DMS79 (cell line): ENCODE data around the gene KIAA0513.
A peak's percentile ranks its signal among the peaks of the same experiment; 100 is the strongest.
"Not testable (repeated sequence)": the region's sequence is repeated elsewhere in the genome, so short reads cannot be mapped to it uniquely, and the experiment has no call there.

Experiments used
- DNase-seq: peaks from one replicate; lab custom pipeline; 2025; lab: John Stamatoyannopoulos, UW

The KIAA0513 gene

DNA sequence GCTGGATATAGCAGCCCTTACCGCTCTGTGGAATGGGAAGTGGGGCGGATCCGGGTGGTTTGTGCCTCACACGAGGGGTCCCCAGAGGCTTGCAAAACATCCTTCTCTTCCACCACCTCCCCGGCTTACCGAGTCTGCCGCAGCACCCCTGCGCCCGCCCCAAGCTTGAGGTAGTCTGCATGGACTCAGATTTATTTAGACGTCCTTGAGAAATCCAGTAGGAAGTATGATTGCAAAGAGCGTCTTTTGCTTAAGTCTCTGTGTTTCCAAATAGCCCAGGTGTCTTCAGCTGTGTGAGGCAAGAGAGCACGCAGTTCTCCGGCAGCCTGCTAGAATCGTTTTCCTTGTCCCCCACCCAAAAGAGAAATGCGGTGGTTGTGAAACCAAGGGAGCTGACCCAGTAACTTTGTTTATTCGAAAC lies 2.4 kb downstream of the KIAA0513 start:
- no peak for DNase-seq

DNA sequence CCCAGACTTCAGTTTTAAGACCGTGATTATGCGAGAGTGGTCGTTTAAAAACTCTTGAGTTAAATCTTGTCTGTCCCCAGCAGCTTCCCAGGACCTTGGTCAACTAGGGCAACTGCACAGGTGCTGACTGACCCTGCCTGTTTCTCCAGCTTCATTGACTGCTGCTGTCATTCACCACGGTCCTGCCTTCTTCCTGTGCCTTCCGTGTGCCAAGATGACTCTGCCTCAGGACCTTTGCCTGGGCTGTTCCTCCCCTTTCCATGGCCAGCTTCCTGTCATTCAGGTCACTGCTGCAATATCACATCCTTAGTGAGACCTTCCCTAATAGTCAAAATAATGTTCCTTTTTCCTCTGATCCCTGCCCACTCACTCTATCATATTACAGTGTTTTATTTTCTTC lies 3.9 kb downstream of the KIAA0513 start:
- DNase-seq = no peak

DNA sequence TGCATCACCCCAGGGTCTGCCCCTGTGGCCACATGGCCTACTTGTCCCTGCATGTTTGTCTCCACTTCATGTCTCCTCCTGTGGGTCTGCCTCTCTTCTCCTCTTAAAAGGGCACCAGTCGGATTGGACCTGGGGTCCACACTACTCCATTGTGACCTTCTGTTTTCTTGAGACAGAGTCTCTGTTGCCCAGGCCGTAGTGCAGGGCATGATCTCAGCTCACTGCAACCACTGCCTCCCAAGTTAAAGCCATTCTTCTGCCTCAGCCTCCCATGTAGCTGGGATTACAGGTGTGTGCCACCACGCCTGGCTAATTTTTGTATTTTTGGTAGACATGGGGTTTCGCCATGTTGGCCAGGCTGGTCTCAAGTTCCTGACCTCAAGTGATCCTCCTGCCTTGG lies 4.6 kb downstream of the KIAA0513 start:
- not testable (repeated sequence) for DNase-seq

DNA sequence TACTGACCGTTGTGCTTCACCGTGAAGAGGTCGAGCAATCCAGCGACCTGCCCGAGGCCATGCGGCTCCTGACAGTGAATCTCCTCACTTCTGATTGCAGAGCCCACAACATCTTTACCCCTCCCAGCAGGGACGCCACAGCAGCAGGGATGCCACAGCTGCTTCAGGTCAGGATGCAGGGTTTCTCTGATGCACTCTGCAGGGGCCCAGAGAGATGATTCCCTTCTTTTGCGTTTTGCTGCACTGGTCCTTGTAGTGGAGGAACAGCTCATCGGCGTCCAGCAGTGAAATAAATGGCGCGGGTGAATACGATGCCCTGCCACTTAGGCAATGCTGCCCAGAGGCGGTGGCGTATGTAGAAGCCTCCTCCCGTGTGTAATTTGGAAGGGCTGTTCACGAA lies 5.6 kb downstream of the KIAA0513 start:
- DNase-seq = peak; percentile 21

DNA sequence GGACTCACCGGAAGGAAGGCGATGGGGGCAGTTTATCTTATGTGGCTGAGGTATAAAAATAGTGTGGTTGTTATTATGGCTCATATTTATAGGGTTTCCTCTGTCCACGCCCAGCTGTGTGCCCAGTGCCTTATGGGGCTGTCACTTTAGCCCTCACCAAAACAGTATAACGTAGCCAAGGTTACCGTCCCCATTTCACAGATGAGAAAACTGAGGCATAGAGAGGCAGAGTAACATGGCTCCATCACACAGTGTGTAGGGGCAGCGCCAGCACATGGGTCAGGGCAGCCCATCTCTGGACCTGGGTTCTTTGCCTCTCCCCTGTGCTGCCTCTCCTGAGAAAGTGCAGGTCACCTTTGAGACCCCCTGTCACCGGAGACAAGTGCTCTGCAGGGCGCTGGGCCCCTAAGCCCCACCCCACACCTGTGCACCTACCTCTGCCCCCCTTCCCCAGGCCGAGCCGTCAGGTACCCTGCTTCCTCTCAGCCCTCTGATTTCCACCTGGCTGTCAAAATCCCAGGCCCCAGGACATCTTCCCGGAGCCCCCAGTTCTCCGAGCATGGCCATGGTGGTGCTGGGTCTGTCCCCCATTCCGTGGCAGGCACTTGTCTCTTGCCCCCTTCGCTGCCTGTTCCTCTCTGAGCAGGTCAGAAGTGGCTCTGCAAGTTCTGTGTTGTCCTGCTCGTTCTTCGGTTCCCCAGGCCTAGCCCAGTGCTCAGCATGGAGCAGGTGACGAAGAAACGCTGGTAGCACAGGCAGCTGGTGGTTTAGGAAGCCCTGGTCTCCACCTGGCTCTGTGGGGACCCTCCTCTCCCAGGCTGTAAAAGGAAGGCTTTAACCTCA lies 7.2 kb downstream of the KIAA0513 start:
- DNase-seq = no peak

DNA sequence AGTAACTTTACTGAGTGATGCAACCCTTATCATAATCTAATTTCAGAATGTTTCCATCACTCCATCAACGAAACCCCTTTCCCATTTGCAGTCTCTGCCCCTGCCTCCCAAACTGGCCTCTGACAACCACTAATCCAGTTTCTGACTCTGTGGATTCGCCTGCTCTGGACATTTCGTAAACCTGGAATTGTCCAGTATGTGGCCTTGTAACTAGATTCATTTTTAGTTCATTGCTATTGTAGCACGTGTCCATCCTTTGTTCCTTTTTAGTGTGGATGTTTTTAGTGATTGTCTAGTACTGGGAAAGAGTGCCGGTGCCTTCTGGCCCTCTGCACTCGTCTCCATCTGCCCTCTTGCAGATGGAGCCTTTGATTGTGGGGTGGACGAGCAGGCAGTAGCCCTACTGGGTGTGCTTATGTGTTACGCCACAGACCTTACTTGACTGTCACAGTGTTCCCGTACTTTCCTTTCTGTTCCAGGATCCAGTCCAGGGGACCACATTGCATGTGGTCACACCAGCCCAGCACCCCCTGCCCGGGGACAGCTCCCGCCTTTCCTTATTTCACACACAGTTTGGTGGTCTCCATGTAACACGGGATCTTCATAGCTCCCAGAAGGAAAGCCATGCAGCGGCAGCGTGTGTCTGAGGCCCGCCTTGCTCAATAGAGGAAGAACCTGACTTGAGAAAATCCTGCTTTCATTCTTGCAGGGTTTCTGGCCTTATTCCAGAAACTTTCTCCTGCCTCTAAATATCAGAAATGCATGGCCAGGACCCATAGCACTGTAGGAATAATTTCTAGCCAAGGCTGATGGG lies 8.8 kb downstream of the KIAA0513 start:
- DNase-seq = no peak

DNA sequence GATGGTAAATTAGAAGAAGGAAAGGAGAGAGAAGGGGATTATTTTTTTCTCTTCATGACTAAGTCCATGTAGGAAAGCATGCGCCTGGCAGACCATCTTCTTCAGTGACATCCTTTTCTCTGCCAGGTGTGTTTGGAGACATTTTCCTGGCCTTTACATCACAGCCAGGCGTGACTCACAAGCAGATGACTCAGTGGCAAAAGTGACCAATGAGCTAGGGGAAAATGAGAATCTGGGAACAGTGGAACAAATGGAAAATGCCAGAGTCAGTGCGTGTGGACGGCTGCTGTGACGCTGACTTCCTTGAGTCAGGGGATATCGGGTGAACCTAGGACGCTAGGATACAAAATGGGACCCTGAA lies 9.4 kb downstream of the KIAA0513 start:
- DNase-seq = no peak

DNA sequence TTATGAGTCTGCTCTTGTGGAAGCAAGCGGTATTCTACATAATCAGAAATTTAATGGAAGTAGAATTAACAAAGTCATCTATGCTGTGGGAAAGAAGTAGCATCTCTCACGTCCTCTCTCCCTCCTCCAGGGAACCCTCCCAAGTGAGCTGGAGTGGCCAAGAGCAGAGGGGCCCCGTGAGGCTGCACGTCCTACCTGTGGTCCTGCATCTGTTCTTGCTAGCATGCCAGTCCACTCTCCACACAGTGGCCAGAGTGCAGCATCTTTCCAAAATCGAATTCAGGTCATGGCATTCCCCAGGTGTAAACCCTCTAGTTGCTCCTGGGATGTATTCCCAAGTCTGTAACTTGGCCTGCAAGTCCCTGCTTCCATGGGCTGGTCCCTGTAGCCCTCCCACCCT lies 10.1 kb downstream of the KIAA0513 start:
- no peak for DNase-seq

DNA sequence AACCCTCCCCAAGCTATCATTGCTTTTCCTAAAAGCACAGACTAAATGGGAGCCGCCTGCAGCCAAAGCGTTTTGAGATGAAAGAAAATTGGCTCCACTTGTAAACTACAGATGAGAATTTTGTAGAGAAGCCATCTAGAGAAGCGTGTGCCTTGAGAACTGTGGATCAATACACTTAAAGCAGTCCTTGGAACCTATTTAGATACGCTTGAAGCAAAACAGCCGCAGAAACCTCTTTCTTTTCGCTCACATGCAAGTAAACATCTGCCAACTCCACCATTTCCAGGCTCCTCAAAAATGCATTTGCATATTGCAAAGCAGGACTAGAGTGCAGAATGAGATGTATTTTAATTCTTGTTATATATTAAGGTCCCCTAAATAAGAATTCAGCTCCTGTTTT lies 13.1 kb downstream of the KIAA0513 start:
- DNase-seq = peak; percentile 78

DNA sequence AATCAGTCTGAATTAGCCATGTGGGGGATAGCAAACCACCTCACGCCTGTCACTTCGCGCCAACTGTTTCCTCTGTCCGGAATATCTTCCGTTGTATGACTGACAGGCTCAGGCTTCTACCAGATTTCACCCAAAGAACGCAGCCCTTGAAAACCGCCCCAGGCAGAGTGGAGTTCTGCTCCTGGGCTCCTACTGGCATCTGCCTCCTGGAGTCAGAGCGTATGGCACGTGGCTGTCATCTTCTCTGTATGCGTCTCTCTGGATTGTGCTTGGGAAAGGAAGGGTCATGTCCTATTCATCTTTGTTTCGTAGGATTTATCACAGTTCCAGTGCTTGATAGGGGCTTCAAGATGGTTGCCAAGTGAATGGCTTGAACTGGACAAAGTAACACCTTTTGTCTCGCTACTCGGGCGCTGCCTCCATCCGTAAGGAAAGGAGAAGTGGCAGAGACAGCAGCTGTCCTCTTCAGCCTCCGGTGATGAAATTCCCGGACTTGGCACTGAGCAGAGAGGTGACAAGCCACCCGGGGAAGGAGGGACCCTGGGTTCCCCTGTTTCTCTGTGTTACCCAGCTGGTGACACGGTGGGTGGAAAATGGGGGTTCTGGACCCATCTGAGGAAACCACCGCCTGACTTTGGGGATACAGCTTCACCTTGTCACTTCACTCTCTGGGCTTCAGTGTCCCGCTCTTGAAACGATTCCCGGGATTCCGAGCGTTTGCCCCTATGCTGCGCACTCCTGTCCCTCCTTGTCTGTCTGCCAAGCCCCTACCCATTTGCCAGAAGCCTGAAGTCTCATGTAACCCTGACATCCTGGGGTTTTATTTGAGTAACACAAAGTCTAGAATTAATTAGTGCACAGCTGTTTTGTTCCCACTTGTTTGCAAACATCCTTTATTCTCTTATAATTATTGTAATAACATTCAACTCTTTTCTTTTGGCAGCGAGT lies 13.9 kb downstream of the KIAA0513 start:
- DNase-seq = no peak

DNA sequence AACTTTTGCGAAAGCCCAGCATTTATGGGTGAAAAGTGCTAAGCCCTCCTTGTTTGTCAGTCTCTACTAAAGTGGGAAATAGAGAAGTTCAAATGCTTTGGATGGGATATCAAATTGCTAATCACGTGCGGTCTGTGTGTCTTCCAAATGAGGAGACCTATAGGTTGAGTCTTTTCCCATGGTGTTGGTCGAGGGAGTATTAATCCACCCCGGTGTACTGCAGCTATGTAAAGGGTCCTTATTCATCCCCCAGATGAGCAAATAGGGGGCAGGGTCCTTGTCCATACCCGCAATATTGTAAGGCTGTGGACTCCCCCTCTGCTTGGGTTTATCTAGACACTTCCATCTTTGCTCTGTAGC lies 14.6 kb downstream of the KIAA0513 start:
- no peak for DNase-seq

DNA sequence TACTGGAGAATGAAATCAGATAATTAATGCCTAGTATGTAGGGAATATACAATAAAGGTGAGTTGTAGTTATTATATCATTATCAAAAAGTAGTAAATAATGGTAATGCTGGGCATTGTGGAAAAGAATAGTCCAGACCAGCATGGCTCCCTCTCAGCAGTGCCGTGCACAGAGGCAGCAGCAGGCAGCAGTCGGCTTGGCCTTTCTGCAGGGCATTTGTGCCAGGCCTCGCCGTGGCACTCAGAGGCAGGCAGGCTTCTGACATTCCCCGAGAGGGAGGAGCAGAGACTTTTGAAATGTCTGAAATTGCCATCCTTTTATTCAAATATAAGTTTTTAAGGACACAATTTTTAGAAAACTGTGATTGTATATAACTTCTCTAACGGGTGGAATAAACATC lies 15.0 kb downstream of the KIAA0513 start:
- DNase-seq = no peak

DNA sequence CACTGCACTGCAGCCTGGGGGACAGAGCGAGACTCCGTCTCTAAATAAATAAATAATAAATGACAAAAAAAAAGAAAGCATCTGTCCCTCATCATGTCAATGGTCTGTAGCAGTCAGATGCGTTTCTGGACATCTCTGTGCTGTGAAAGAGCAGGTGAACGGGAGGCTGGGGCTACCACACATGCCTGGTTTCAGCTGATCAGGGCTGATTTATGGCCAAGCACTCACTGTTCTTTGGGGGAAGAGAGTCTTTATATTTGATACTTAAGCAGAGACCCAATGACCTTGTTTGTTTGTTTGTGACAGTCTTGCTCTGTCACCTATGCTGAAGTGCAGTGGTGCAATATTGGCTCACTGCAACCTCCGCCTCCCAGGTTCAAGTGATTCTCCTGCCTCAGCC lies 17.5 kb downstream of the KIAA0513 start:
- no peak for DNase-seq

DNA sequence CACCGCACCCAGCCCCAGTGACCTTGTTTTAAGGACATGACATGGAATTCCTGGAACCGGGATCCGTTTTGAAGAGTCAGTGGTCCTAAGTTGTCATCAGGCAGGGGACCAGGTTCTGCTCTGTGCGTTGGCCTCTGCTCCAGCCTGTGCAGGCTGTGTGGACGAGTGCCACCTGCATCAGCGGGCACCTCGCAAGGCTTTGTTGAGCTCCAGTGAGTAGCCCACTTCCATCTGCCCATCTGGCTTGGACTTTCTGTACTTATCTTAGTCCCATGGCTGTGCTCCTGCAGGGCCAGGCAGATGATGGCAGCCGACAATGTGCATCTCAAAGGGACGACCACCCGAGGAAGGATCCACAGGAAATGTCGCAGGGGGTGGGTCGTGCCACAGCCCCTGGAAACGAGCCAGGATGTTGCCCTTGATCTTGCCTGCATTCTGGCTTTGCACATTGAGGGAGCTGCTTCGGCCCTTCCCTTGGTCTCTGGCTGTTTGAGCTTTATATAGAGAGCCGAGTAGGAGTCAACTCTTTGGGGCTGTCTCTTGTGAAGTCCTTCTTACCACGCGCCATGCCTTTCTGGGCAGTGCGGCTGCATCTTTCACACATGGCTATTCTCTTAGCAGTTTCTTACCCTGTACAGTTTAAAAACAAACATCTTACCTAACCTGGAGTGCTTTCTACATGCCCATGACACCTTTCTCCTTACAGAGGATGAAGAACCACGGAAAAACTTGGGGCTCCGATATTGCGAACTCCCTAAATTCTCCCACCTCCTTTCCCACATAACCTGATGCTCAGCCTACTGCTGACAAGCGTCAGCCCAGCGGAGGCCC lies 18.3 kb downstream of the KIAA0513 start:
- DNase-seq = no peak

DNA sequence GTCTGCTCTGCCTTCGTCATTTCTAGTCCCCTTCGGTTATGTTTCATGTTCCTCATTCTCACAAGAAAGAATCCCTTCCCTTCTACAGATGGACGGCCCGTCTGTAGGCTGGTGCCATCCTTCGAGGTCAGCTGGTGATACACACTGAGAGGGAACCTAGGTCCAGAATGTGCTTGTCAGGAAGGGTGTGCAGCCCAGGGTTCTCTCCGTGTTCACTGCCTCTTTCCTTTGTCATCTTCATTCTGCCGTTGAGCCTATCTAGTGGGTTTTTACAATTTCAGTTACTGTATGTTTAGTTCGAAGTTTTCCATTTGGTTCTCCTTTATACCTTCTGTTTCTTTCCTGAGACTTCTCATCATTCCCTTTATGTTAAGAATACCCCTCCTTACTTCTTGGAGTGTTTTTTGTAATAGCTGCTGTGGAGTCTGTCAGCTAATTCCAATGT lies 18.9 kb downstream of the KIAA0513 start:
- DNase-seq = no peak

DNA sequence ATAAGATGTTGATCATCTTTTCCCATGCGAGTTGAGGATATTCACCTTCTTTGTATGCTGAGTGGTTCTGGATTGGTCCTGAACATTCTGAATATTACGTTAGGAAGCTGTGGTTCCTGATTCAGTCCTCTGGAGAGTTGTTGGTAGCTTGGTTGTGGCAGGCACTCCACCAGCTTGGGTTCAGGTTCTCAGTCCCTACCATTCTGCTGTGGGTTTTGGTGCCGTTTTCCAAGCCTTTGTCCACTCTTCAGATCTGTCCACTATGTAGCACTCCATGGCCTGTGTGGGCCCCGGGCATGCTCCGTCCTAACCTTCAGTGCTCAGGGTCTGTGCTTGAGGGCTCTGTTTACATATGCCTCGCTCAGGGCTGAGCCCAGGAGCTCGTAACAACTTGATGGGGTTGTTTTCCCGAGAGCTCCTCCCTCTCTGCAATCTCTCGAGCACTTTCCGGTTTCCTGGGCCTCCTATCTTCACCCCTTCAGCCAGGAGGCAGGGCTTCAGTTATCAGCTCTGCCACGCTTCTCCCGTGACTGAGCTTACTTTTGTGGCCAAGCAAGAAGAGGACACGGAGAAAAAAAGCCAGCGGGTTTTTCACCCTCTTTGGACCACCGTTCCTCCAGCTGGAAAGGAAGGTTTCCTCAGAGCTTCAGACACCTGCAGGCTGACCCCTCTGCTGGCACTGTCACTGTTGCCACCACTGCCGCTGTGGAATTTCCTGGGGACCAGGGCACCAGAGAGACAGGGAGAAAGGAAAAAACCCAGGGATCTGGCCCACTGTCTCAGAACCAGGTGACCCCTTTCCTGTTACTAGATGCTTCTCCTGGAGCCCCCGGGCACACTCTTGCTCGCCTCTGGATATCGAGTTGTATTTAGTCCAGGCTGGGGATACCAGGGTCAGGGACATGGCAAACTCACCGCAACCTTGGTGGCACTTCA lies 19.6 kb downstream of the KIAA0513 start:
- DNase-seq = no peak

DNA sequence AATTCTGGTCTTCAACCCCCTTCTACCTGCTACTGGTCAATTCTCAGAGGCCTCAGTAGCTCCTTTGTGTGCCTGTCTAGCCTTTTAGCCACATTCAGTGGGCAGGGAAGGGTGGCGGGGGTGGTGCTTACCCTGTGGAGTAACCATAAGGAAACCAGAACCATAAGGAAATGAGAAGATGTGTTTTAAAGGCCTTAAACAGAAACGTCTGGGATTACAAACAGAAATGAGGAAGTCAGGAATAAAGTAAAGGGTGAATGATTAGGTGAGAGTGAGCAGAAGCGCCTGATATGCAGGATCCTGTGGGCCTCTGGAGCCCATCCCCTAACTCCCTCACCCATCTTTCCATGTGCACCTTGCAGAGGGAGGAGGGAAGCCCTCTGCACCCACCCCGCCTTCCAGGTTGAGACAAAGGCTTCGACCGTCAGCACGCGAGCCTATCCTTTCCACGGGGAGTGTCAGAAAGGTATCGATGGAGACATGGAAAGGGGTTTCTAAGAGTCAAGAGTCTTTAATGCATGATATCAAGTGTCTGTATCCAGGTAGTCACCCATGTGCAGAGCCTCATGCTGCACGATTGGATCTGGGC lies 20.4 kb downstream of the KIAA0513 start:
- no peak for DNase-seq

DNA sequence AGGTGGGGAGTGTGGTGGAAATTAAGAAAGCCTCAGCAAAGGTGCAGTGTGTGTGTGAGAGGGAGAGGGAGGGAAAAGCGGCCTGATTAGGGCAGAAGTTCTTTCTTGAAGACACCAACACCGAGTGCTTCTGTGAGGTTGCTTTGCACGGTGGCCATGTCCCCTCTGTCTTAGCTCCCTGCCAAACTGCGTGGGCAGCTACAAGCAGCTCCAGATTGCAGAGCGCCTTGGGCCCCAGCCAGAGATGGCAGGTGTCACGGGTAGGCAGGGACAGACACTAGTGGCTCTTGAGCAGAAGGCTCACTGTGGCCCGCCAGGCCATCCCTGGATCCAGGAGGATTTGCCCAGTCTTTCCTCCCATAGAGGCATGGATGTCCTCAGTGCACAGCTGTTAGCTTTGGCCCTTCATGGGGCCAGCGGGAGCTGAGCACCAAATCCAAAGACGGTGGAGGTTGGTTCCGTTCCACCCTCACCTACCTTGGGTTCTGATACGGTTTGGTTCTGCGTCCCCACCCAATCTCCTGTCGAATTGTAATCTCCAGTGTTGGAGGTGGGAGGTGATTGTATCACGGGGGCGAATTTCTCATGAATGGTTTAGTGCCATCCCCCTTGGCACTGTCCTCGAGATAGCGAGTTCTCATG lies 21.4 kb downstream of the KIAA0513 start:
- DNase-seq = no peak

DNA sequence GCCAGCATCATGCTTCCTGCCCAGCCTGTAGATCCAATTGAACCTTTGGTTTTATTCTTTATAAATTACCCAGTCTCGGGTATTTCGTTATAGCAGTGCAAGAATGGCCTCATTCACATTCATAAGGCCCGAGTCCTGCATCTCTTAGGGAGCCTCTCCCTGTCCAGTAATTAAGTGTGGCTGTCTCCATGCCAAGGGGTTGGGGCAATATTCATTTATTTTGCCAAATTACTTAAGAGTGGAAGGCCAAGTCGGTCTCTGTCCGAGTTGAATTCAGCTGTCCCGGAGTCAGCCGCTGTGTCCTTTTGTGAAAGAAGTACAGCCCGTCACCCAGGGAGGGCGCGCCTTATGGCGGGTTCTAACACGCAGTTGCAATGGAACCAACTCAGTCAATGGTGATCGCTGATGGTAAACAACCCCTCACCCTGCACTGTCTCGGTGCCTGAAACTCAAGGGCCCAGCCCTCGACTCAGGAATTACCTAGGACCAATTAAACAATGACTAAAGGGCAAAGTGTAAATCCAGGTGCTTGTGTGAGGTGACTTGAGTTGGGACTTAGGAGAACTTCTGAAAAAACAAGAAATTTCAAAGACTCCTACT lies 22.2 kb downstream of the KIAA0513 start:
- no peak for DNase-seq
